Fibroblast of mammary gland (primary cell): ENCODE measurements around the gene LOXL3.

Source experiments
- DNase-seq: peaks from one replicate; pipeline ENCODE4 v3.0.0-alpha.2; 2010; ENCODE audit warnings: low read depth
- H3K4me3 ChIP-seq: 2 replicates; pipeline ENCODE4 v1.5.1; 2011; ENCODE audit warnings: low read depth, mild to moderate bottlenecking, low read length, moderate library complexity; ENCODE audit not compliant: control insufficient read depth
- TF ChIP-seq, protein P1 (sequence below): conservative IDR thresholded peaks from 2 replicates; pipeline ENCODE4 v1.5.1; 2011; ENCODE audit warnings: low read depth, low read length, inconsistent platforms; ENCODE audit not compliant: control insufficient read depth, insufficient read depth

Gene LOXL3

DNA sequence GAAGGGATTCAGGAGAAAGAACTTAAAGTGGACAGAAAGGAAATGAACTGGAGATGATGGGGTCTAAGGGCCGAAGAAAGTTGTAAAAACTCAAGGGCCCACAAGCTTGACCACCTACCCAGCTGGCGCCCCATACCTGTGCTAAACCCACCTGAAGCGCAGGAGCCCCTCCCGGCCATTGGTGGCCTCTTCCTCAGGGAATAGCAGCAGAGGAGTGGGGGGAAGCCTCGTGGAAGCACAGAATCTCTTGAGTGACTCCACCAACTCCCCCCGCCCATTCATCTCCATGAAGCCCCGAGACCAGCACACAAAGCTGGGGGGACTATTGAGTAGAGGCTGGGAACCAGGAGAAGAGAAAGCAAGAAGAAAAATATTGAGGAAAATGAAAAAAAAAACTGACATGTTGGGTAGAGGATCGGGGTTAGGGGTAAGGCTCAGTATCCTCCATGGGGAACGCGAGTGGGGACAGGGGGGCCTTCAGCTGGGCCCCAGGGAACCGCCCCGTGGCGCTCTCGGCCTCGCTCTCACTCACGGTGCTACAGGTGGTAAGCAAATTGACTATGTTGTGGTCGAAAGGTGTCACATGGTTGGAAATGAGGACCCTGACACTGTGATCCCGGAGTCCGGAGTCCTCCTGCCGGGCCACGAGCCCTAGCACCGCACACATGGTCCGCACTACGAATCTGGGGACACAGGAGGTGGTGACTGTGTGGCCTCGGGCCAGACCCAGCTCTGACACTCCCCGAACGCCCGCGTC, 25.0 kb downstream of the LOXL3 start:
- no peak for DNase-seq
- TF ChIP-seq, protein P1, sequence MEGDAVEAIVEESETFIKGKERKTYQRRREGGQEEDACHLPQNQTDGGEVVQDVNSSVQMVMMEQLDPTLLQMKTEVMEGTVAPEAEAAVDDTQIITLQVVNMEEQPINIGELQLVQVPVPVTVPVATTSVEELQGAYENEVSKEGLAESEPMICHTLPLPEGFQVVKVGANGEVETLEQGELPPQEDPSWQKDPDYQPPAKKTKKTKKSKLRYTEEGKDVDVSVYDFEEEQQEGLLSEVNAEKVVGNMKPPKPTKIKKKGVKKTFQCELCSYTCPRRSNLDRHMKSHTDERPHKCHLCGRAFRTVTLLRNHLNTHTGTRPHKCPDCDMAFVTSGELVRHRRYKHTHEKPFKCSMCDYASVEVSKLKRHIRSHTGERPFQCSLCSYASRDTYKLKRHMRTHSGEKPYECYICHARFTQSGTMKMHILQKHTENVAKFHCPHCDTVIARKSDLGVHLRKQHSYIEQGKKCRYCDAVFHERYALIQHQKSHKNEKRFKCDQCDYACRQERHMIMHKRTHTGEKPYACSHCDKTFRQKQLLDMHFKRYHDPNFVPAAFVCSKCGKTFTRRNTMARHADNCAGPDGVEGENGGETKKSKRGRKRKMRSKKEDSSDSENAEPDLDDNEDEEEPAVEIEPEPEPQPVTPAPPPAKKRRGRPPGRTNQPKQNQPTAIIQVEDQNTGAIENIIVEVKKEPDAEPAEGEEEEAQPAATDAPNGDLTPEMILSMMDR = no peak
- H3K4me3 ChIP-seq = peak overlapping the region; percentile 98

DNA sequence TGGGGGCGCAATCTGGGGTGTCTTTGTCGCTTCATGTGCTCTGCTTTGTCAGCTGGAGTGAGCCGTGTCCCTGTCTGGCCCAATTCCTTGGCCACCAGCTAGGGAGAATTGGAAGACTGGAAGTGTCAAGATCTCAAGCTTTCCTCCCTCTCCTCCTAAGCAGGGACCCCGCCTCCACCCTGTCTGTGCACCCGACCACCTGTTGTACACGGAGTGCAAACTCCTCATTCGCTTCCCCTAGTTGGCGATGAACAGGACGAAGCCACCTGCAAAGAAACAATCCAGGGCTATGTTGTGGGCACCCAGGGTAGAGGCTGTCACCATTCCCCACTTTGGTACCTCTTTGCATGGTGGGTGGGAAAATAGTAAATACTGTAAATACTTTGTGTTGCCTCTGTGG, 26.0 kb downstream of the LOXL3 start:
- TF ChIP-seq, protein P1 = no peak

DNA sequence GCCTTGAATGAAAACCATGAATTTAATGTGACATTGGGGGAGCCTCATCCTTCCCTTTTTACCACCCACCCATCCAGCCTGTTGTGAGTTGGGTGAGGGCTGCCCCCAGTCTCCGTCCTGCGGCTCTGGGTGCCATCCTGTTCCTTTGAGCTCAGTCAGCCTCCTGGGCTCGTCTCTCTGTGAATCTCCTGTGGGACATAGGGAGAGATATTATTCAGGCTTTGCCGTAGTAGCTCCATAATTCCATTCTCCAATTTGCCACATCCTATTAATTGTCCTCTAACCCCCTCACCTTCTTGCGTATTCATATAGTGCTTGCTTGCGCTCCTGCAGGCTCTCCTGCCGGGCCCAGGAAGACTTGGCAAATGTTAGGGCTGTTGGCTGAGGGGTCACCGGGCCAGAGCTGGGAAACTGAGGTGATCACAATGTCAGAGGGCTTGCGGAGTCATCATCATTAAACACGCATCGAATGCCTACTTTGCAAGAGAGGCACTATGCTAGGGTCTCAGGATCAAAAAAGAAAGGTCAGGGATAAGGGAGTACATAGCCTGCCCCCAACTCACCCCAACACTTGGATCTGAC, 27.0 kb downstream of the LOXL3 start:
- TF ChIP-seq, protein P1 = no peak
- no peak overlapping the region for H3K4me3 ChIP-seq
- no peak for DNase-seq

More for the DNA sequence above, 26.0 kb downstream of the LOXL3 start:
- no peak for DNase-seq
- no peak overlapping the region for H3K4me3 ChIP-seq

DNA sequence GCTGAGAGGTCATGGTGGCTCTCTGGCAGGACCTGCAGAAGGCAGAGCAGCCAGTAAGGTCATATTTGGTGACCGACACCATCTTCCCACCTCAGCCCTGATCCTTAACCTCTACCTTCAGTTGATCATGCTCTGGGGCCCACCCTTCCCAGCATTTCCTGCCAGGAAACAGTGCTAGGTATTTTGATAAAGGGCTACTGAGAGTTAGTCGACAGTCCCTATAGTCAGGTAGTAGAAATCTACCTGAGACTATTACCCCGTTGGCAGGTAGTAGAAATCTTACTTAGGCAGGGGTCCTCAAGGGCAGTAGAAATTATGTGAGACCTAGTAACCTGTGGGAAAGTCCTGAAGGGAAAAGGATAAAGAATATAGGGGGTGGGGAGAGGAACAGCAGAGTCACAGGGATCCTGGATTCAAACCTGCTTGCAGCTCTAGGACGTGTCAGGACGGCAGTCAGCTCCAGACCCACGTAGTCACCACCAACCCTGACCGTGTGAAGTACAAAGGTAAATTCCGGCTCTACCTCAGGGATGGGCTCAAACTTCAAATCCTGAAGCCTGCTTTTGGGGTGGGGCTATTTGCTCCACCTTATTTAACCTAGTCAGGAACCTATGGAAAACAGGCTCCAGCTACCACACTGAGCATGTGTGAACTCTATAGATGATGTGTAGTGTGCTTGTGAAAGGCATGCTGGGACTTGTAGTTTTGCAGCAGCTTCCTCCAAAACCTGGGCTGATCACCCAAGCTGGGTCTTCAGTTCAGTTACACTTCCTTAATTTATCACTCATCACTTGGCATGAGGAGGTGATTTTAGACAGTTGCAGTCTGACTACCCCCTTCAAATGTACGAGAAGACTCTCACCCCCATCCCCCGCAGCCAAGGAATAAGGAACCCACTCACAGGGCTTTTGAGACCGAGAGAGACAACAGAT, 27.8 kb downstream of the LOXL3 start, which contains the start of gene DQX1:
DQX1 (minus strand) TSS at position 515 of the 932 bp plus-strand sequence; CDS start at position 13, 502 bp downstream.
- peak; percentile 52 for DNase-seq
- H3K4me3 ChIP-seq = no peak within 1 kb of the TSS
- TF ChIP-seq, protein P1 = no peak

DNA sequence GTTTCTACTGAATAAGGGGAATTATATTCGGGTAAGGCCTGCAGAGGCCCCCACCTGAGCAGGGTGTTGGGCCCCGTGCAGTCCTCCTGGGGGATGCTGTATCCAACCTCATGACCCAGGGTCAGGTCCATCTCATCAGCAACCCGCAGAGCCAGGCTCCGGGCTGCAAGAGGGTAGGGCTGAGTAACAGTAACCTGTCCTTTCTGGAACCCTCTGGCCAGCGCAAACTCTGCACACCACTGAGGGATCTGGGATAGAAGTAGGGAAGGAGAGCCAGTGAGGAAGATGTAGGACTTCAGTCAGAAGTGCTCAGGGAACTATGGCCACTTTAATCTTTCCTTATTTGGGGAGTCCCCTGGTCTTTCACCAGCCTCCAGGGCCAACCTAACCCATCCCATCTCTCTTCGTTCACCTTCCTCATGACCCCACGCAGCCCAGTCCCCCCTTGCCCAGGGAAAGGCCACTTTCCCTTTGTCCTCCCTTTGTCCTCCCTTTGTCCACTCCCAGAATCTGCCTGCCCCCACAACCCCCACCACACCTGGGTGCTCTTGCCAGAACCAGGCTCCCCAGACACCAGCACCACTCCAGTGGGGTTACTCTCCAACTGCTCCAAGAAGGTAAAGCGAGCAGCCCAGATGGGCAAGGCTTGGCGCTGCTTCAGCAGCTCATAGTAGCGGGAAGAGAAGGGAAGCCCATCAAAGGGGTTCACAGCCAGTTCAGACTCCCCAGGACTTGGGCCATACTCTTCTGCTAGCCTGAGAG, 28.6 kb downstream of the LOXL3 start:
- TF ChIP-seq, protein P1 = no peak
- no peak overlapping the region for H3K4me3 ChIP-seq
- no peak for DNase-seq

DNA sequence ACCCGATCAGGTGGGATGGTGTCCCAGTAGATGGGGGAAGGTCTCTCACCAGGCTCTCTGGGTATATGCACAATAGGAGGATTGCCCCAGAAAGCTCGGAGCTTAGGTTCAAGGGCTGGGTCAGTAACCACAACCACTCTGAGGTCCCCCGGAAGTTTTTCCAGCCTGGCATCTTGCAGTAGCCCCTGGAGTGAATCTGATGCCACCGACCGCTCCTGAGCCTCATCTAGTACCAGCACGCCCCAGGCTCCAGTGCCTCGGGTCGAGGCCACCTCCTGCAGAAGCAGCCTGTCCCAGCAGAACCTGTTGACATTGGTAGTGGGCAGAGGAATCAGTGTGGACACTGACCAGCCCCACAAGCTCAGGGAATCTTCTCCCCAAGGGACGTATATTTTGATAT, 29.7 kb downstream of the LOXL3 start:
- H3K4me3 ChIP-seq = no peak overlapping the region
- no peak for DNase-seq
- TF ChIP-seq, protein P1 = no peak
